GM10248 (cell line): ENCODE measurements around the gene DPAGT1.

Experiments
- CTCF ChIA-PET: fragments of 300-600 bp; sonication (Branson Sonifier 250); formaldehyde crosslinking; extraction: SDS; loops from one replicate; lab custom pipeline; 2021; ENCODE audit warnings: antibody characterized with exemption; lab: Yijun Ruan, JAX
- POLR2A ChIA-PET: fragments of 350-650 bp; sonication (Branson Sonifier 250); formaldehyde crosslinking; extraction: SDS; loops from one replicate; lab custom pipeline; 2020; ENCODE audit warnings: antibody characterized with exemption; lab: Yijun Ruan, JAX
- DNase-seq: peaks from one replicate; pipeline ENCODE4 v3.0.0; 2012; ENCODE audit errors: extremely low spot score
- TF ChIP-seq, protein P1 (sequence below): IDR thresholded peaks from 2 replicates; pipeline ENCODE4 v1.5.1; 2012; ENCODE audit warnings: mild to moderate bottlenecking, low read depth; ENCODE audit errors: extremely low read depth, missing control alignments, control extremely low read depth

The DPAGT1 gene

DNA sequence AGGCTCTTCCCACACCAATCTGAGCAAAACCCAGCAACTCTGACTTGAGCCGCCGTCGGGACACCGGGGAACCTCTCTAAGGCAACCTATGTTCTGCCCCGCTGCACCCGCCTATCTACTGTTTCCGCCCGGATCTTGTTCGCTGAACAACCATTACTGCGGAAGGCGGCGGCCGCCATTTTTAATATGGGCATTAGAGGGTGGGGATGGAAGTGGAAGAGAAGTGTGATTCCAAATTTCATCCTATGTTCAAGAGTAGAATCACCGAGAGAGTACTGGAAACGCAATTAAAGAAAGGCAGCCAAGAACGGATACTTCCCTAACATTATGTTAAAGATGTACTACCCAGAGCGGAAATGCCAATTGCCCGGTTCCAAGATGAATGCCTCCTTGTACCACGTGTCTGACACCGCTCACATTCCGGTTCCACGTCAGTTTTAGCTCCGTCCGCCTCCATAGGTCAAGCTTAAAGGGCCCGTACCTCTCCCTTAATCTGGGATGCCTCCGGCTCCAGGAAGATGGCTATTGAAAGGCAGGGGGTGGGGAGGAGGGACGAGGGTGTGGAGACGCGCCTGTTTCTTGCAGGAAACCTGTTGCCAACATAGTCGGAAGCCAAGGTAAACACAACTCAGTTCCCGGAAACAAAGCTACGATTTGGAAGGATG is at the start of gene DPAGT1:
TSS of gene DPAGT1 (minus strand) at position 95 of the 665 bp plus-strand sequence. CDS start 198 bp downstream, outside the sequence.
- peak; percentile 80 for DNase-seq
- CTCF ChIA-PET = interaction anchor here (0.8 to 3.6 kb wide), 11 partner anchors 14 to 222 kb away, joined by 3 to 11 read pairs (median 3); partner anchors contain the start of genes CBL, HINFP, HMBS and SLC37A4
- POLR2A ChIA-PET = interaction anchor here (0.6 to 1.8 kb wide), 8 partner anchors 8 to 58 kb away, joined by 3 to 7 read pairs (median 4); partner anchors contain the start of genes HINFP and HMBS
- TF ChIP-seq, protein P1, sequence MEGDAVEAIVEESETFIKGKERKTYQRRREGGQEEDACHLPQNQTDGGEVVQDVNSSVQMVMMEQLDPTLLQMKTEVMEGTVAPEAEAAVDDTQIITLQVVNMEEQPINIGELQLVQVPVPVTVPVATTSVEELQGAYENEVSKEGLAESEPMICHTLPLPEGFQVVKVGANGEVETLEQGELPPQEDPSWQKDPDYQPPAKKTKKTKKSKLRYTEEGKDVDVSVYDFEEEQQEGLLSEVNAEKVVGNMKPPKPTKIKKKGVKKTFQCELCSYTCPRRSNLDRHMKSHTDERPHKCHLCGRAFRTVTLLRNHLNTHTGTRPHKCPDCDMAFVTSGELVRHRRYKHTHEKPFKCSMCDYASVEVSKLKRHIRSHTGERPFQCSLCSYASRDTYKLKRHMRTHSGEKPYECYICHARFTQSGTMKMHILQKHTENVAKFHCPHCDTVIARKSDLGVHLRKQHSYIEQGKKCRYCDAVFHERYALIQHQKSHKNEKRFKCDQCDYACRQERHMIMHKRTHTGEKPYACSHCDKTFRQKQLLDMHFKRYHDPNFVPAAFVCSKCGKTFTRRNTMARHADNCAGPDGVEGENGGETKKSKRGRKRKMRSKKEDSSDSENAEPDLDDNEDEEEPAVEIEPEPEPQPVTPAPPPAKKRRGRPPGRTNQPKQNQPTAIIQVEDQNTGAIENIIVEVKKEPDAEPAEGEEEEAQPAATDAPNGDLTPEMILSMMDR = no peak

- TF ChIP-seq, protein P1 = no peak
- no peak for DNase-seq
- ChIA-PET POLR2A (no interaction called here), CTCF (interaction anchor here (0.8 to 8.9 kb wide), 4 partner anchors 20 to 46 kb away, joined by 3 to 45 read pairs (median 6); partner anchors contain the start of gene NLRX1)
These were observed 48.2 kb upstream of the DPAGT1 start for GRCh38 chr11:119149786-119150275.

GRCh38 chr11:119149018-119149785 is 47.5 kb upstream of the DPAGT1 start, which contains the start of gene ABCG4:
TSS of gene ABCG4 (plus strand) at chr11:119149052. CDS start at chr11:119149966, 914 bp downstream.
- POLR2A ChIA-PET = no interaction called here

DNA sequence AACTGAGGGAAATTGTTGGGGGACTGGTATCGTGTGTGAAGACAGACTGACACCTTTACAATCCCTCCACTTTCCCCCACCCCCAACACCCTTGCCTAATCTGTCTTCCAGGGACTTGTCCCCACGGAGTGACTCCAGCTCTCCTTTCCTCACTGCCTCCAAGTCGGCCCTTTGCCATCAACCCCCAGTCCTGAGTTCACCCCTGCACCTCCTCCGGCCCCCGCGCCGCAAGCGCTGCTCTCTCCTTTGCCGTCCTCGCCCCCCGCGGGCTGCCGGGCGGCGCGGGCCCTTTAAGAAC is 47.0 kb upstream of the DPAGT1 start:
- ChIA-PET POLR2A (no interaction called here), CTCF (interaction anchor here (0.9 to 2.3 kb wide), 4 partner anchors 47 to 174 kb away, joined by 3 to 9 read pairs (median 5); no protein-coding TSS in a partner anchor)
- no peak for DNase-seq
- TF ChIP-seq, protein P1 = no peak

More at GRCh38 chr11:119149018-119149785, 47.5 kb upstream of the DPAGT1 start, which contains the start of gene ABCG4:
- CTCF ChIA-PET = interaction anchor here (0.8 to 2.3 kb wide), 4 partner anchors 42 to 174 kb away, joined by 3 to 9 read pairs (median 4); no protein-coding TSS in a partner anchor
- TF ChIP-seq, protein P1 = no peak
- no peak for DNase-seq

- POLR2A ChIA-PET = no interaction called here
- TF ChIP-seq, protein P1 = no peak
- CTCF ChIA-PET = interaction anchor here (1.4 to 6.3 kb wide), 4 partner anchors 7 to 175 kb away, joined by 4 to 53 read pairs (median 5); no protein-coding TSS in a partner anchor
- no peak for DNase-seq
These were observed 46.1 kb upstream of the DPAGT1 start for GRCh38 chr11:119147604-119148333.
